ENCODE measurements around the gene NKD1. TPM values are rescaled to one million over a fixed set of nuclear protein-coding genes. Genes with fewer than 3 reads are reported as not detected.

NKD1 gene
- total and polyA plus RNA-seq, 2 donors (not counting 1 experiment from before 2014, with no cell fraction given): 0.16 to 1.9 TPM

- H3K27me3 Mint-ChIP-seq: no peaks in the 10 kb centered on the region
- Histone ChIP-seq H3K4me1 (ENCODE audit: control insufficient read depth in 2 of 2, insufficient read depth in 2 of 2, low read length in 2 of 2) (peaks cover 0 to 7% of the 10 kb centered on the region in 2 donors), H3K4me2 (replicated peaks; ENCODE audit: low read depth, low read length, poor library complexity, severe bottlenecking) (no peak overlapping the region), H3K9me3 (ENCODE audit: control extremely low read depth in 1 of 3, control insufficient read depth in 2 of 3, insufficient read depth in 1 of 3, low read length in 2 of 3) (peaks cover 0 to 14% (median 3%) of the 10 kb centered on the region in 3 donors), H4K20me1 (ENCODE audit: control insufficient read depth, insufficient read depth, low read length, poor library complexity, severe bottlenecking) (no peaks in the 10 kb centered on the region), H3K79me2 (ENCODE audit: control insufficient read depth, insufficient read depth, low read length) (no peaks in the 10 kb centered on the region), H3K9ac (ENCODE audit: low read length) (no peak overlapping the region), H3K27me3 (replicated peaks in 1 of 4; ENCODE audit: control extremely low read depth in 1 of 4, control insufficient read depth in 3 of 4, insufficient read depth in 4 of 4, low read length in 3 of 4) (no peaks in the 10 kb centered on the region), H2AFZ (ENCODE audit: insufficient read depth, low read depth, low read length, poor library complexity, severe bottlenecking) (no peak overlapping the region), H3K36me3 (replicated peaks in 1 of 2; ENCODE audit: control extremely low read depth in 1 of 2, control insufficient read depth in 1 of 2, extremely low read depth in 1 of 2, insufficient read depth in 2 of 2, low read length in 1 of 2) (no peaks in the 10 kb centered on the region), H3K27ac (ENCODE audit: low read length in 2 of 2) (no peak overlapping the region), H3K4me3 (ENCODE audit: control extremely low read depth in 1 of 5, extremely low read depth in 1 of 5, insufficient read depth in 1 of 5, low read depth in 2 of 5, low read length in 4 of 5) (no peak overlapping the region)
- ChIA-PET CTCF (no interaction called here), POLR2A (no interaction called here)
- peaks cover 3% of the 10 kb centered on the region for H3K9me3 Mint-ChIP-seq (ENCODE audit: insufficient read depth)
- no peak for ATAC-seq (ENCODE audit: low read depth)
- DNase-seq: no peak
- no peak overlapping the region for H3K27ac Mint-ChIP-seq
- WGBS (ENCODE audit: insufficient coverage): 87% methylated on average over 6 of the region's 6 CpGs
- no peak overlapping the region for H3K4me3 Mint-ChIP-seq
- TF ChIP-seq EZH2 (IDR thresholded peaks at IDR 0.05; ENCODE audit: borderline replicate concordance, insufficient read depth, low read depth, low read length, poor library complexity, severe bottlenecking): no peak
- TF ChIP-seq, protein P1, sequence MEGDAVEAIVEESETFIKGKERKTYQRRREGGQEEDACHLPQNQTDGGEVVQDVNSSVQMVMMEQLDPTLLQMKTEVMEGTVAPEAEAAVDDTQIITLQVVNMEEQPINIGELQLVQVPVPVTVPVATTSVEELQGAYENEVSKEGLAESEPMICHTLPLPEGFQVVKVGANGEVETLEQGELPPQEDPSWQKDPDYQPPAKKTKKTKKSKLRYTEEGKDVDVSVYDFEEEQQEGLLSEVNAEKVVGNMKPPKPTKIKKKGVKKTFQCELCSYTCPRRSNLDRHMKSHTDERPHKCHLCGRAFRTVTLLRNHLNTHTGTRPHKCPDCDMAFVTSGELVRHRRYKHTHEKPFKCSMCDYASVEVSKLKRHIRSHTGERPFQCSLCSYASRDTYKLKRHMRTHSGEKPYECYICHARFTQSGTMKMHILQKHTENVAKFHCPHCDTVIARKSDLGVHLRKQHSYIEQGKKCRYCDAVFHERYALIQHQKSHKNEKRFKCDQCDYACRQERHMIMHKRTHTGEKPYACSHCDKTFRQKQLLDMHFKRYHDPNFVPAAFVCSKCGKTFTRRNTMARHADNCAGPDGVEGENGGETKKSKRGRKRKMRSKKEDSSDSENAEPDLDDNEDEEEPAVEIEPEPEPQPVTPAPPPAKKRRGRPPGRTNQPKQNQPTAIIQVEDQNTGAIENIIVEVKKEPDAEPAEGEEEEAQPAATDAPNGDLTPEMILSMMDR (IDR thresholded peaks at IDR 0.05): no peak
- intact Hi-C loops (cut with micrococcal nuclease): no loop called here
- H3K4me1 Mint-ChIP-seq: no peaks in the 10 kb centered on the region
These were observed 15.8 kb downstream of the NKD1 start for GRCh38 chr16:50563989-50564388.

DNA sequence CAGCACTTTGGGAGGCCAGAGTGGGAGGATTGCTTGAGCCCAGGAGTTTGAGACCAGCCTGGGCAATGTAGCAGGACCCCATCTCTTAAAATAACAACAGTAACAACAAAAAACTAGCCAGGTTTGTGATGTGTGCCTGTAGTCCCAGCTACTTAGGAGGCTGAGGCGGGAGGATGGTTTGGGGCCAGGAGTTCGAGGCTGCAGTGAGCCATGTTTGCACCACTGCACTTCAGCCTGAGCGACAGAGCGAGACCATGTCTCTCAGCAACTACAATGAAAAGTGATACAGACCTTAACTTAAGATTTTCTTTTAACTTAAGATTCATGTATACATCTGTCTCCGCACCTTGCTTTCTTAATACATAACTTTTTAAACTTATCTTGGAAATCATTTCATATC lies 17.2 kb downstream of the NKD1 start:
- H3K4me3 Mint-ChIP-seq: no peak overlapping the region
- no peak overlapping the region for H3K27ac ChIP-seq (ENCODE audit: low read length in 2 of 2)
- H3K27ac Mint-ChIP-seq: no peak overlapping the region

More for the DNA sequence above, 17.2 kb downstream of the NKD1 start:
- Histone ChIP-seq H3K9me3 (ENCODE audit: control extremely low read depth in 1 of 3, control insufficient read depth in 2 of 3, insufficient read depth in 1 of 3, low read length in 2 of 3) (peaks cover 0 to 10% (median 3%) of the 10 kb centered on the region in 3 donors), H3K4me1 (ENCODE audit: control insufficient read depth in 2 of 2, insufficient read depth in 2 of 2, low read length in 2 of 2) (peaks cover 0 to 7% of the 10 kb centered on the region in 2 donors), H2AFZ (ENCODE audit: insufficient read depth, low read depth, low read length, poor library complexity, severe bottlenecking) (no peak overlapping the region), H3K79me2 (ENCODE audit: control insufficient read depth, insufficient read depth, low read length) (no peaks in the 10 kb centered on the region), H3K4me3 (ENCODE audit: control extremely low read depth in 1 of 5, extremely low read depth in 1 of 5, insufficient read depth in 1 of 5, low read depth in 2 of 5, low read length in 4 of 5) (no peak overlapping the region), H4K20me1 (ENCODE audit: control insufficient read depth, insufficient read depth, low read length, poor library complexity, severe bottlenecking) (no peaks in the 10 kb centered on the region), H3K36me3 (replicated peaks in 1 of 2; ENCODE audit: control extremely low read depth in 1 of 2, control insufficient read depth in 1 of 2, extremely low read depth in 1 of 2, insufficient read depth in 2 of 2, low read length in 1 of 2) (no peaks in the 10 kb centered on the region), H3K4me2 (replicated peaks; ENCODE audit: low read depth, low read length, poor library complexity, severe bottlenecking) (no peak overlapping the region), H3K27me3 (replicated peaks in 1 of 4; ENCODE audit: control extremely low read depth in 1 of 4, control insufficient read depth in 3 of 4, insufficient read depth in 4 of 4, low read length in 3 of 4) (peaks cover 0 to 2% (median 0%) of the 10 kb centered on the region in 4 experiments), H3K9ac (ENCODE audit: low read length) (no peak overlapping the region)
- POLR2A ChIA-PET: no interaction called here
- 90% methylated on average over 2 of the region's 5 CpGs for WGBS (ENCODE audit: insufficient coverage)
- no peak for DNase-seq
- no peak for ATAC-seq (ENCODE audit: low read depth)
- no peak for TF ChIP-seq EZH2 (IDR thresholded peaks at IDR 0.05; ENCODE audit: borderline replicate concordance, insufficient read depth, low read depth, low read length, poor library complexity, severe bottlenecking)
- TF ChIP-seq, protein P1 (IDR thresholded peaks at IDR 0.05): no peak
- Mint-ChIP-seq H3K4me1 (no peaks in the 10 kb centered on the region), H3K27me3 (peaks cover 3% of the 10 kb centered on the region), H3K9me3 (ENCODE audit: insufficient read depth) (peaks cover 3% of the 10 kb centered on the region)
- CTCF ChIA-PET: interaction anchor here (0.6 kb wide), 1 partner anchor 21 kb away, joined by 3 read pairs; no protein-coding TSS in a partner anchor
- intact Hi-C loops (cut with micrococcal nuclease): no loop called here
